Thoracic aorta (tissue), 2 donors: ENCODE data around the gene SCG5. TPM values are rescaled to one million over a fixed set of nuclear protein-coding genes. Genes with fewer than 3 reads are reported as not detected.

ENCODE experiments used
- ATAC-seq: fragments of 150-250 bp; one replicate; pipeline ENCODE4 v1.8.0; 2017; ENCODE audit warnings: low read depth; ENCODE audit not compliant: insufficient number of reproducible peaks, low FRiP score
- DNase-seq: peaks from one replicate; pipeline ENCODE4 v3.0.0-alpha.2; 2020; ENCODE audit warnings: low spot score
- H3K27ac ChIP-seq, 2 donors: fragments of 200-600 bp; sonication (generic); 1 replicate in 1 of 2; 2 replicates in 1 of 2; pipeline ENCODE4 v1.5.1; 2016; ENCODE audit warnings: mild to moderate bottlenecking in 2 of 2, moderate library complexity in 2 of 2
- H3K27me3 ChIP-seq: fragments of 200-600 bp; sonication (generic); replicated peaks from 2 replicates; pipeline ENCODE4 v1.6.0; 2016; ENCODE audit warnings: mild to moderate bottlenecking; ENCODE audit not compliant: insufficient read depth
- H3K36me3 ChIP-seq: fragments of 200-600 bp; sonication (generic); one replicate; pipeline ENCODE4 v1.5.1; 2016
- H3K4me1 ChIP-seq, 2 donors: fragments of 200-600 bp; sonication (generic); 1 replicate in 1 of 2; 2 replicates in 1 of 2; pipeline versions ENCODE4 v1.5.1 to v1.6.0; 2016; ENCODE audit warnings: low read depth in 2 of 2, mild to moderate bottlenecking in 1 of 2; ENCODE audit not compliant: control insufficient read depth in 1 of 2
- H3K4me3 ChIP-seq: fragments of 200-600 bp; sonication (generic); 2 replicates; pipeline ENCODE4 v1.5.1; 2016; ENCODE audit warnings: mild to moderate bottlenecking
- H3K9me3 ChIP-seq: fragments of 200-600 bp; sonication (generic); 2 replicates; pipeline ENCODE4 v1.5.1; 2016
- CTCF ChIP-seq: fragments of 200-600 bp; sonication (generic); IDR thresholded peaks from one replicate; pipeline ENCODE4 v1.5.1; 2019; ENCODE audit warnings: antibody characterized with exemption
- total RNA-seq, 2 donors: library from RNA; depleted of rRNA; stranded (reverse); fragments of >200 nt; gene quantifications; one replicate each; pipeline versions ENCODE4 v1.1.0 to v1.2.3, GENCODE V29; 2016

Gene SCG5
- total RNA-seq, 2 donors from 2014 or later, result 2.4 to 3.3 TPM

- no peak for ATAC-seq
- no peak for TF ChIP-seq CTCF
- Histone ChIP-seq H3K27ac (no peak overlapping the region), H3K36me3 (no peaks in the 10 kb centered on the region), H3K4me1 (no peaks in the 10 kb centered on the region), H3K9me3 (no peaks in the 10 kb centered on the region), H3K4me3 (no peak overlapping the region), H3K27me3 (no peaks in the 10 kb centered on the region)
- DNase-seq, result no peak
Measured at GRCh38 chr15:32636908-32637567, 4.5 kb upstream of the SCG5 start.

GRCh38 chr15:32637704-32638103 is 3.8 kb upstream of the SCG5 start:
- Histone ChIP-seq H3K27ac (no peak overlapping the region), H3K27me3 (no peaks in the 10 kb centered on the region), H3K36me3 (no peaks in the 10 kb centered on the region), H3K4me1 (no peaks in the 10 kb centered on the region), H3K4me3 (no peak overlapping the region), H3K9me3 (no peaks in the 10 kb centered on the region)
- no peak for TF ChIP-seq CTCF
- DNase-seq (no peak), ATAC-seq (no peak)

- no peak for ATAC-seq
Measured at GRCh38 chr15:32642667-32643435, 1.3 kb downstream of the SCG5 start.

GRCh38 chr15:32643907-32644445 is 2.5 kb downstream of the SCG5 start:
- H3K4me1 ChIP-seq, result no peaks in the 10 kb centered on the region
- H3K27ac ChIP-seq, result no peak overlapping the region
- no peak for TF ChIP-seq CTCF
- DNase-seq (no peak), ATAC-seq (no peak)
- no peaks in the 10 kb centered on the region for H3K27me3 ChIP-seq
- H3K4me3 ChIP-seq, result no peak overlapping the region
- no peaks in the 10 kb centered on the region for H3K36me3 ChIP-seq
- H3K9me3 ChIP-seq, result no peaks in the 10 kb centered on the region

More at GRCh38 chr15:32642667-32643435, 1.3 kb downstream of the SCG5 start:
- Histone ChIP-seq H3K36me3 (no peaks in the 10 kb centered on the region), H3K27ac (no peak overlapping the region), H3K9me3 (no peaks in the 10 kb centered on the region), H3K4me1 (no peaks in the 10 kb centered on the region), H3K27me3 (no peaks in the 10 kb centered on the region), H3K4me3 (no peak overlapping the region)
- DNase-seq, result no peak
- no peak for TF ChIP-seq CTCF

GRCh38 chr15:32646291-32646690 is 4.8 kb downstream of the SCG5 start:
- TF ChIP-seq CTCF, result no peak
- no peak overlapping the region for H3K4me3 ChIP-seq
- no peak overlapping the region for H3K27ac ChIP-seq
- no peaks in the 10 kb centered on the region for H3K4me1 ChIP-seq
- no peaks in the 10 kb centered on the region for H3K27me3 ChIP-seq
- DNase-seq, result no peak
- ATAC-seq, result no peak
- H3K9me3 ChIP-seq, result no peaks in the 10 kb centered on the region
- no peaks in the 10 kb centered on the region for H3K36me3 ChIP-seq
